ENCODE data around the gene EFHD1. TPM values are rescaled to one million over a fixed set of nuclear protein-coding genes. Genes with fewer than 3 reads are reported as not detected.
"Not testable (repeated sequence)": the region's sequence is repeated elsewhere in the genome, so short reads cannot be mapped to it uniquely, and the experiment has no call there.

Gene EFHD1
- total RNA-seq, 4 donors from 2014 or later: 6.7 to 22.1 (median 14.0) TPM

DNA sequence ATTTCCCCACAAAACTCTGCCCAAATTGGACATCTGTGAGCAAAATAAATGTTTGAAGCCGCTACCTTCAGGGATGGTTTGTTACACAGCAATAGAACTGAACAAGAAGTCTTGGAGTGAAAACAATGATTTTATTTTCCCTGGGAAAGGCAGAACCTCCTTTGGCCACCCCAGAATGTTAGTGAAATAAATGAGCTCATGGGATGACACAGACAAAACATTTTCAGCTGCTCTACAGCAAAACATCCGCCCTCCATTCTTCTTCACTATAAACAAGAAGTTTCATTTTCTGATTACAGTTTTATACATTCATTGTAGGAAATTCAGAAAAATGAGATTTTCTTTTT, 4.3 kb upstream of the EFHD1 start:
- TF ChIP-seq, protein P1, sequence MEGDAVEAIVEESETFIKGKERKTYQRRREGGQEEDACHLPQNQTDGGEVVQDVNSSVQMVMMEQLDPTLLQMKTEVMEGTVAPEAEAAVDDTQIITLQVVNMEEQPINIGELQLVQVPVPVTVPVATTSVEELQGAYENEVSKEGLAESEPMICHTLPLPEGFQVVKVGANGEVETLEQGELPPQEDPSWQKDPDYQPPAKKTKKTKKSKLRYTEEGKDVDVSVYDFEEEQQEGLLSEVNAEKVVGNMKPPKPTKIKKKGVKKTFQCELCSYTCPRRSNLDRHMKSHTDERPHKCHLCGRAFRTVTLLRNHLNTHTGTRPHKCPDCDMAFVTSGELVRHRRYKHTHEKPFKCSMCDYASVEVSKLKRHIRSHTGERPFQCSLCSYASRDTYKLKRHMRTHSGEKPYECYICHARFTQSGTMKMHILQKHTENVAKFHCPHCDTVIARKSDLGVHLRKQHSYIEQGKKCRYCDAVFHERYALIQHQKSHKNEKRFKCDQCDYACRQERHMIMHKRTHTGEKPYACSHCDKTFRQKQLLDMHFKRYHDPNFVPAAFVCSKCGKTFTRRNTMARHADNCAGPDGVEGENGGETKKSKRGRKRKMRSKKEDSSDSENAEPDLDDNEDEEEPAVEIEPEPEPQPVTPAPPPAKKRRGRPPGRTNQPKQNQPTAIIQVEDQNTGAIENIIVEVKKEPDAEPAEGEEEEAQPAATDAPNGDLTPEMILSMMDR (IDR thresholded peaks at IDR 0.05): no peak
- TF ChIP-seq POLR2A (IDR thresholded peaks at IDR 0.05): no peak
- no peak overlapping the region for H3K4me3 ChIP-seq (ENCODE audit: low read depth, poor library complexity, severe bottlenecking)
- 85 to 89% methylated on average over 2 of the region's 2 CpGs for WGBS, 2 donors
- intact Hi-C loops (cut with DNase I; ENCODE audit: low total_unique reads): no loop called here
- no peak for DNase-seq (ENCODE audit: low spot score in 2 of 2)

GRCh38 chr2:232632229-232632903, 1.0 kb upstream of the EFHD1 start:
- intact Hi-C loops (cut with DNase I; ENCODE audit: low total_unique reads): no loop called here
- DNase-seq (ENCODE audit: low spot score in 2 of 2): no peak
- 42 to 51% methylated on average over 19 of the region's 19 CpGs for WGBS, 2 donors
- TF ChIP-seq, protein P1 (IDR thresholded peaks at IDR 0.05): no peak
- no peak for TF ChIP-seq POLR2A (IDR thresholded peaks at IDR 0.05)
- no peak overlapping the region for H3K4me3 ChIP-seq (ENCODE audit: low read depth, poor library complexity, severe bottlenecking)

- peak overlapping the region; percentile 49 for H3K4me3 ChIP-seq (ENCODE audit: low read depth, poor library complexity, severe bottlenecking)
- intact Hi-C loops (cut with DNase I; ENCODE audit: low total_unique reads): no loop called here
- WGBS, 2 donors: 1 to 2% methylated on average over 36 to 38 of the region's 40 CpGs
- TF ChIP-seq, protein P1 (IDR thresholded peaks at IDR 0.05): no peak
- TF ChIP-seq POLR2A (IDR thresholded peaks at IDR 0.05): no peak
- peak; percentile 47 to 91 for DNase-seq (ENCODE audit: low spot score in 2 of 2)
These were observed 446 bp upstream of the EFHD1 start for GRCh38 chr2:232632904-232633412.

GRCh38 chr2:232634206-232635150, 1.1 kb downstream of the EFHD1 start:
- intact Hi-C loops (cut with DNase I; ENCODE audit: low total_unique reads): no loop called here
- 24 to 31% methylated on average over 47 to 60 of the region's 61 CpGs for WGBS, 2 donors
- peak overlapping the region; percentile 49 for H3K4me3 ChIP-seq (ENCODE audit: low read depth, poor library complexity, severe bottlenecking)
- TF ChIP-seq, protein P1 (IDR thresholded peaks at IDR 0.05): no peak
- TF ChIP-seq POLR2A (IDR thresholded peaks at IDR 0.05): no peak
- DNase-seq (ENCODE audit: low spot score in 2 of 2): no peak

DNA sequence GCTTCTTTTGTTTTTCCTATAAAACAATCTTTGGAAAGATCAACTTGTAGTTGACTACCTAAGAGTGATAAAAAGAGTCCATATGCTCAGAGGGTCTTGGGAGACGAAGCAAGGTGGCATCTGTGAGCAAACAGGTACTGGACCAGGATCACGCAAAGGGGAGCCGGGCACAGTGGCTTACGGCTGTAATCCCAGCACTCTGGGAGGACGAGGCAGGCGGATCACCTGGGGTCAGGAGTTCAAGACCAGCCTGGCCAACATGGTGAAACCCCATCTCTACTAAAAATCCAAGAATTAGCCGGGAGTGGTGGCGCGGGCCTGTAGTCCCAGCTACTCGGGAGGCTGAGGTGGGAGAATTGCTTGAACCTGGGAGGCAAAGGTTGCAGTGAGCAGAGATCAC, 2.0 kb downstream of the EFHD1 start:
- intact Hi-C loops (cut with DNase I; ENCODE audit: low total_unique reads): not testable (repeated sequence)

GRCh38 chr2:232635820-232636219, 2.4 kb downstream of the EFHD1 start:
- H3K4me3 ChIP-seq (ENCODE audit: low read depth, poor library complexity, severe bottlenecking): no peak overlapping the region
- 95 to 97% methylated on average over 4 of the region's 4 CpGs for WGBS, 2 donors
- DNase-seq (ENCODE audit: low spot score in 2 of 2): no peak
- intact Hi-C loops (cut with DNase I; ENCODE audit: low total_unique reads): no loop called here
- TF ChIP-seq POLR2A (IDR thresholded peaks at IDR 0.05): no peak
- TF ChIP-seq, protein P1 (IDR thresholded peaks at IDR 0.05): no peak

More for the DNA sequence above, 2.0 kb downstream of the EFHD1 start:
- WGBS, 2 donors: 92 to 97% methylated on average over 10 of the region's 10 CpGs
- not testable (repeated sequence) for DNase-seq (ENCODE audit: low spot score in 2 of 2); H3K4me3 ChIP-seq (ENCODE audit: low read depth, poor library complexity, severe bottlenecking)

Measured in lower leg skin (tissue), 4 donors.